Transverse colon (tissue), 4 donors: ENCODE data around the gene FBLN5.

Experiments used
- CTCF ChIP-seq, 5 experiments: fragments of 200-600 bp in 3 of 5; fragments of 450-650 bp in 2 of 5; sonication (generic) in 3 of 5; IDR thresholded peaks; 1 replicate in 2 of 5; 2 replicates in 3 of 5; pipeline ENCODE4 v1.5.1; 2016 to 2017; ENCODE audit warnings: antibody characterized with exemption in 5 of 5, inconsistent platforms in 3 of 5, mild to moderate bottlenecking in 2 of 5, moderate library complexity in 1 of 5
- EP300 ChIP-seq: sonication (generic); formaldehyde crosslinking; IDR thresholded peaks from one replicate; pipeline ENCODE4 v1.6.1; 2017; ENCODE audit warnings: antibody characterized with exemption, low read depth
- POLR2AphosphoS5 ChIP-seq, 3 donors: sonication (generic); formaldehyde crosslinking; IDR thresholded peaks; one replicate each; pipeline ENCODE4 v1.6.1; 2016; ENCODE audit warnings: antibody characterized with exemption in 3 of 3

- no peak for TF ChIP-seq CTCF (IDR thresholded peaks at IDR 0.05)
- TF ChIP-seq EP300, result no peak
- no peak for TF ChIP-seq POLR2AphosphoS5 (IDR thresholded peaks at IDR 0.05)
Observed at GRCh38 chr14:91977884-91978283, 30.4 kb upstream of the FBLN5 start.
